ENCODE results near the gene DES. TPM values are rescaled to one million over a fixed set of nuclear protein-coding genes. Genes with fewer than 3 reads are reported as not detected.
"Not testable (repeated sequence)": the region's sequence is repeated elsewhere in the genome, so short reads cannot be mapped to it uniquely, and the experiment has no call there.

DES gene
- total RNA-seq, 2 donors from 2014 or later, result 12.7 to 23.1 TPM

GRCh38 chr2:219392754-219393153, 25.4 kb upstream of the DES start:
- no peaks in the 10 kb centered on the region for H3K9me3 ChIP-seq
- no peak overlapping the region for H3K27ac ChIP-seq
- WGBS, 2 donors, result 79 to 91% methylated on average over 9 of the region's 9 CpGs
- no peak for ATAC-seq
- H3K36me3 ChIP-seq (replicated peaks in 1 of 2; ENCODE audit: insufficient read depth in 1 of 2, low read depth in 2 of 2), result no peaks in the 10 kb centered on the region
- no peaks in the 10 kb centered on the region for H3K4me1 ChIP-seq
- no peak for TF ChIP-seq POLR2A (IDR thresholded peaks at IDR 0.05)
- TF ChIP-seq CTCF (IDR thresholded peaks at IDR 0.05), result no peak
- no peak overlapping the region for H3K4me3 ChIP-seq
- no peak for DNase-seq
- intact Hi-C loops (cut with DNase I), result no loop called here
- H3K27me3 ChIP-seq, result no peaks in the 10 kb centered on the region

- H3K4me1 ChIP-seq; H3K27ac ChIP-seq; H3K4me3 ChIP-seq; intact Hi-C loops (cut with DNase I); H3K27me3 ChIP-seq; H3K36me3 ChIP-seq (replicated peaks in 1 of 2; ENCODE audit: insufficient read depth in 1 of 2, low read depth in 2 of 2); DNase-seq; ATAC-seq; H3K9me3 ChIP-seq: not testable (repeated sequence)
- WGBS, 2 donors, result 76 to 88% methylated on average over 9 of the region's 9 CpGs
Observed at GRCh38 chr2:219395056-219395455, 23.1 kb upstream of the DES start.

- TF ChIP-seq POLR2A (IDR thresholded peaks at IDR 0.05) (no peak), CTCF (IDR thresholded peaks at IDR 0.05) (no peak)
- no peak for DNase-seq
- WGBS, 2 donors, result 75 to 81% methylated on average over 3 of the region's 3 CpGs
- no peak for ATAC-seq
- no peaks in the 10 kb centered on the region for H3K36me3 ChIP-seq (replicated peaks in 1 of 2; ENCODE audit: insufficient read depth in 1 of 2, low read depth in 2 of 2)
- no peaks in the 10 kb centered on the region for H3K27me3 ChIP-seq
- peaks cover 9% of the 10 kb centered on the region for H3K4me1 ChIP-seq
- no peak overlapping the region for H3K27ac ChIP-seq
- intact Hi-C loops (cut with DNase I), result no loop called here
- no peaks in the 10 kb centered on the region for H3K9me3 ChIP-seq
- no peak overlapping the region for H3K4me3 ChIP-seq
Observed at GRCh38 chr2:219395609-219396008, 22.6 kb upstream of the DES start.

- intact Hi-C loops (cut with DNase I), result no loop called here
- Histone ChIP-seq H3K27me3 (no peaks in the 10 kb centered on the region), H3K4me1 (peaks cover 9% of the 10 kb centered on the region), H3K36me3 (replicated peaks in 1 of 2; ENCODE audit: insufficient read depth in 1 of 2, low read depth in 2 of 2) (no peaks in the 10 kb centered on the region), H3K9me3 (no peaks in the 10 kb centered on the region), H3K27ac (no peak overlapping the region), H3K4me3 (no peak overlapping the region)
- TF ChIP-seq POLR2A (IDR thresholded peaks at IDR 0.05), result no peak
- no peak for TF ChIP-seq CTCF (IDR thresholded peaks at IDR 0.05)
- WGBS, 2 donors, result 66 to 87% methylated on average over 6 of the region's 6 CpGs
- no peak for ATAC-seq
- DNase-seq, result no peak
Observed at GRCh38 chr2:219396863-219397457, 21.2 kb upstream of the DES start.

- H3K27me3 ChIP-seq, result no peaks in the 10 kb centered on the region
- H3K4me1 ChIP-seq, result peaks cover 9% of the 10 kb centered on the region
- ATAC-seq (peak; percentile 60), DNase-seq (peak in 3 of 4 donors; percentile 34 to 58 (median 49))
- intact Hi-C loops (cut with DNase I), result no loop called here
- H3K36me3 ChIP-seq (replicated peaks in 1 of 2; ENCODE audit: insufficient read depth in 1 of 2, low read depth in 2 of 2), result no peaks in the 10 kb centered on the region
- no peaks in the 10 kb centered on the region for H3K9me3 ChIP-seq
- TF ChIP-seq CTCF (IDR thresholded peaks at IDR 0.05) (no peak), POLR2A (IDR thresholded peaks at IDR 0.05) (no peak)
- WGBS, 2 donors, result 7 to 22% methylated on average over 5 of the region's 5 CpGs
- H3K4me3 ChIP-seq, result no peak overlapping the region
- peak overlapping the region; percentile 30 to 57 (median 44) for H3K27ac ChIP-seq
Observed at GRCh38 chr2:219398721-219399363, 19.3 kb upstream of the DES start.

Measured in body of pancreas (tissue), 4 donors.